Stimulated activated CD4-positive, alpha-beta T cell treated with anti-CD3 and anti-CD28 coated beads, Interleukin-15, amount 100 ng/mL, for 1 hour (primary cell): ENCODE measurements around the gene SAMD4A.

ENCODE experiments used
- DNase-seq, 2 donors: peaks; one replicate each; pipeline ENCODE4 v3.0.0-alpha.2; 2020; ENCODE audit warnings: low read depth in 1 of 2, low spot score in 1 of 2

Gene SAMD4A

GRCh38 chr14:54653712-54654469, 87.0 kb downstream of the SAMD4A start:
- DNase-seq, result no peak

GRCh38 chr14:54654605-54655004, 87.7 kb downstream of the SAMD4A start:
- no peak for DNase-seq

GRCh38 chr14:54658836-54659235, 91.9 kb downstream of the SAMD4A start:
- no peak for DNase-seq

- DNase-seq, result no peak
Observed at GRCh38 chr14:54659365-54659764, 92.4 kb downstream of the SAMD4A start.

GRCh38 chr14:54660604-54661111, 93.7 kb downstream of the SAMD4A start:
- no peak for DNase-seq

GRCh38 chr14:54662491-54663133, 95.7 kb downstream of the SAMD4A start:
- no peak for DNase-seq

- DNase-seq, result no peak
Observed at GRCh38 chr14:54664961-54665360, 98.0 kb downstream of the SAMD4A start.

GRCh38 chr14:54665946-54666345, 99.0 kb downstream of the SAMD4A start:
- no peak for DNase-seq

- DNase-seq, result no peak
Observed at GRCh38 chr14:54667026-54667744, 100.3 kb downstream of the SAMD4A start.

GRCh38 chr14:54667764-54668163, 100.8 kb downstream of the SAMD4A start:
- DNase-seq, result no peak

- DNase-seq, result no peak
Observed at GRCh38 chr14:54669721-54670561, 103.0 kb downstream of the SAMD4A start.

GRCh38 chr14:54671537-54671936, 104.6 kb downstream of the SAMD4A start:
- DNase-seq, result no peak

- DNase-seq, result no peak
Observed at GRCh38 chr14:54672181-54672580, 105.3 kb downstream of the SAMD4A start.

- DNase-seq, result no peak
Observed at GRCh38 chr14:54672688-54673087, 105.8 kb downstream of the SAMD4A start.

GRCh38 chr14:54673193-54674045, 106.5 kb downstream of the SAMD4A start:
- no peak for DNase-seq

- no peak for DNase-seq
Observed at GRCh38 chr14:54674046-54674741, 107.3 kb downstream of the SAMD4A start.

GRCh38 chr14:54675236-54676128, 108.6 kb downstream of the SAMD4A start:
- no peak for DNase-seq
